Stimulated activated CD4-positive, alpha-beta T cell treated with anti-CD3 and anti-CD28 coated beads, Interleukin-4, amount 100 ng/mL, for 24 hours (primary cell): ENCODE measurements around the gene PCDHB16.
"Not testable (repeated sequence)": the region's sequence is repeated elsewhere in the genome, so short reads cannot be mapped to it uniquely, and the experiment has no call there.

Source experiments
- DNase-seq: peaks from one replicate; pipeline ENCODE4 v3.0.0-alpha.2; 2020

PCDHB16 gene

GRCh38 chr5:141184117-141184855, 2.1 kb downstream of the PCDHB16 start:
- not testable (repeated sequence) for DNase-seq

- DNase-seq, result peak; percentile 28
Measured at GRCh38 chr5:141186897-141187512, 4.8 kb downstream of the PCDHB16 start, which contains the start of gene PCDHB9. TSS of gene PCDHB9 (plus strand) at chr5:141187161. CDS start at chr5:141187319, 158 bp downstream.

GRCh38 chr5:141188682-141189081, 6.5 kb downstream of the PCDHB16 start:
- not testable (repeated sequence) for DNase-seq

- not testable (repeated sequence) for DNase-seq
Measured at GRCh38 chr5:141189131-141189530, 6.9 kb downstream of the PCDHB16 start.

- peak; percentile 17 for DNase-seq
Measured at GRCh38 chr5:141192110-141192725, 10.0 kb downstream of the PCDHB16 start, which contains the start of gene PCDHB10. TSS of gene PCDHB10 (plus strand) at chr5:141192353. CDS start at chr5:141192553, 200 bp downstream.

- DNase-seq, result not testable (repeated sequence)
Measured at GRCh38 chr5:141194332-141194731, 12.1 kb downstream of the PCDHB16 start.

GRCh38 chr5:141196363-141196762, 14.2 kb downstream of the PCDHB16 start:
- DNase-seq, result no peak

- no peak for DNase-seq
Measured at GRCh38 chr5:141199359-141200235, 17.4 kb downstream of the PCDHB16 start, which contains the start of gene PCDHB11. TSS of gene PCDHB11 (plus strand) at chr5:141199627. CDS start at chr5:141199775, 148 bp downstream.

GRCh38 chr5:141201126-141201525, 18.9 kb downstream of the PCDHB16 start:
- DNase-seq, result not testable (repeated sequence)

- not testable (repeated sequence) for DNase-seq
Measured at GRCh38 chr5:141201646-141202045, 19.5 kb downstream of the PCDHB16 start.

GRCh38 chr5:141208478-141208877, 26.3 kb downstream of the PCDHB16 start, which contains the start of gene PCDHB12:
TSS of gene PCDHB12 (plus strand) at chr5:141208719. CDS start at chr5:141208908, 189 bp downstream.
- no peak for DNase-seq

- not testable (repeated sequence) for DNase-seq
Measured at GRCh38 chr5:141210281-141210680, 28.1 kb downstream of the PCDHB16 start.

- not testable (repeated sequence) for DNase-seq
Measured at GRCh38 chr5:141210849-141211248, 28.7 kb downstream of the PCDHB16 start.

- DNase-seq, result peak; percentile 19
Measured at GRCh38 chr5:141213656-141214339, 31.6 kb downstream of the PCDHB16 start, which contains the start of gene PCDHB13. TSS of gene PCDHB13 (plus strand) at chr5:141213919. CDS start at chr5:141214124, 205 bp downstream.

GRCh38 chr5:141214583-141214982, 32.4 kb downstream of the PCDHB16 start:
- not testable (repeated sequence) for DNase-seq

- DNase-seq, result not testable (repeated sequence)
Measured at GRCh38 chr5:141215504-141215903, 33.3 kb downstream of the PCDHB16 start.

GRCh38 chr5:141216035-141216434, 33.8 kb downstream of the PCDHB16 start:
- not testable (repeated sequence) for DNase-seq

- DNase-seq, result no peak
Measured at GRCh38 chr5:141223112-141223783, 41.1 kb downstream of the PCDHB16 start, which contains the start of gene PCDHB14. TSS of gene PCDHB14 (plus strand) at chr5:141223343. CDS start at chr5:141223506, 163 bp downstream.

GRCh38 chr5:141224844-141225243, 42.7 kb downstream of the PCDHB16 start:
- DNase-seq, result not testable (repeated sequence)

- DNase-seq, result not testable (repeated sequence)
Measured at GRCh38 chr5:141225421-141225820, 43.2 kb downstream of the PCDHB16 start.
